Right lobe of liver (tissue), 4 donors: Measurements from ENCODE around the gene NIPA2.

Source experiments
- CTCF ChIP-seq, 4 donors: fragments of 200-600 bp in 3 of 4; fragments of 450-650 bp in 1 of 4; IDR thresholded peaks; one replicate each; pipeline versions ENCODE4 v1.5.1 to v1.8.0; 2016 to 2022; ENCODE audit warnings: antibody characterized with exemption in 4 of 4, mild to moderate bottlenecking in 2 of 4
- POLR2A ChIP-seq: fragments of 450-650 bp; IDR thresholded peaks from one replicate; pipeline ENCODE4 v1.6.1; 2017; ENCODE audit warnings: antibody characterized with exemption, mild to moderate bottlenecking
- donor health status: DM: no; HTN: no; CAD: no.
- donor health status: DM: no; HTN: no; CAD: no.
- donor health status: DM: no; HTN: yes; CAD: no.

- TF ChIP-seq CTCF (IDR thresholded peaks at IDR 0.05) (no peak), POLR2A (no peak)
These were observed 22.7 kb upstream of the NIPA2 start for GRCh38 chr15:22815766-22816165.
